NT2/D1 (cell line): Measurements from ENCODE around the gene PDSS2.

Source experiments
- SUZ12 ChIP-seq: IDR thresholded peaks from 2 replicates; pipeline ENCODE4 v1.6.1; 2011; ENCODE audit not compliant: insufficient read length, insufficient read depth; ENCODE audit errors: extremely low read depth
- ZNF274 ChIP-seq: IDR thresholded peaks from 2 replicates; pipeline ENCODE4 v1.6.1; 2011; ENCODE audit warnings: mild to moderate bottlenecking, low read depth, low read length

- TF ChIP-seq SUZ12: no peak
- TF ChIP-seq ZNF274: no peak
Measured at GRCh38 chr6:107489636-107490565, 30.5 kb upstream of the PDSS2 start, which contains the start of gene SOBP.
